Neural progenitor cell (in vitro differentiated cells): ENCODE data around the gene TTC23L.

Experiments
- CTCF ChIP-seq: fragments of 200-600 bp; sonication (generic); IDR thresholded peaks from 2 replicates; pipeline ENCODE4 v1.5.1; 2017; ENCODE audit warnings: antibody characterized with exemption, mild to moderate bottlenecking
- EZH2 ChIP-seq: fragments of 200-600 bp; sonication (generic); IDR thresholded peaks from 2 replicates; pipeline ENCODE4 v1.6.1; 2017; ENCODE audit warnings: antibody characterized with exemption, mild to moderate bottlenecking, moderate library complexity
- EZH2phosphoT487 ChIP-seq: fragments of 200-600 bp; sonication (generic); IDR thresholded peaks from 2 replicates; pipeline ENCODE4 v1.6.1; 2017; ENCODE audit warnings: antibody characterized with exemption

- TF ChIP-seq EZH2phosphoT487 (no peak), CTCF (no peak), EZH2 (no peak)
Measured at GRCh38 chr5:34900652-34901051, 61.7 kb downstream of the TTC23L start.
